Esophagus squamous epithelium (tissue), 4 donors: ENCODE measurements around the gene ANKRD39.

Experiments used
- CTCF ChIP-seq, 6 experiments: fragments of 450-650 bp in 4 of 6; fragments of 200-600 bp in 2 of 6; sonication (generic) in 2 of 6; IDR thresholded peaks; one replicate each; pipeline ENCODE4 v1.5.1; 2016 to 2019; ENCODE audit warnings: antibody characterized with exemption in 6 of 6, mild to moderate bottlenecking in 4 of 6, moderate library complexity in 4 of 6
- POLR2A ChIP-seq, 4 donors: fragments of 450-650 bp; IDR thresholded peaks; one replicate each; pipeline ENCODE4 v1.6.1; 2017; ENCODE audit warnings: antibody characterized with exemption in 4 of 4, mild to moderate bottlenecking in 4 of 4, moderate library complexity in 3 of 4

GRCh38 chr2:96859681-96860064 is 1.9 kb upstream of the ANKRD39 start:
- TF ChIP-seq POLR2A (IDR thresholded peaks at IDR 0.05) (no peak), CTCF (IDR thresholded peaks at IDR 0.05) (no peak)
